Middle frontal gyrus (tissue), 1 donor: Measurements from ENCODE around the gene KIF5A.
"Not testable (repeated sequence)": the region's sequence is repeated elsewhere in the genome, so short reads cannot be mapped to it uniquely, and the experiment has no call there.

Experiments used
- DNase-seq: peaks from one replicate; pipeline ENCODE4 v3.0.0-alpha.2; 2015; ENCODE audit warnings: low spot score; ENCODE audit errors: extremely low spot score

Gene KIF5A

GRCh38 chr12:57549909-57550640 lies at the start of gene KIF5A:
TSS of gene KIF5A (plus strand) at chr12:57550044. CDS start at chr12:57550272, 228 bp downstream.
- peak; percentile 42 for DNase-seq

- DNase-seq = no peak
Observed at GRCh38 chr12:57500213-57500612, 49.6 kb upstream of the KIF5A start.

GRCh38 chr12:57502311-57502969 lies 47.4 kb upstream of the KIF5A start:
- not testable (repeated sequence) for DNase-seq

- DNase-seq = not testable (repeated sequence)
Observed at GRCh38 chr12:57506541-57506940, 43.3 kb upstream of the KIF5A start.

- DNase-seq = not testable (repeated sequence)
Observed at GRCh38 chr12:57507796-57508195, 42.0 kb upstream of the KIF5A start.

- no peak for DNase-seq
Observed at GRCh38 chr12:57511161-57511560, 38.7 kb upstream of the KIF5A start.

- DNase-seq = no peak
Observed at GRCh38 chr12:57511588-57512325, 38.1 kb upstream of the KIF5A start.

- DNase-seq = no peak
Observed at GRCh38 chr12:57512665-57513064, 37.2 kb upstream of the KIF5A start.

- no peak for DNase-seq
Observed at GRCh38 chr12:57513266-57513665, 36.6 kb upstream of the KIF5A start.

GRCh38 chr12:57513677-57514076 lies 36.2 kb upstream of the KIF5A start:
- not testable (repeated sequence) for DNase-seq

- not testable (repeated sequence) for DNase-seq
Observed at GRCh38 chr12:57514246-57514645, 35.6 kb upstream of the KIF5A start.

GRCh38 chr12:57514720-57515407 lies 35.0 kb upstream of the KIF5A start:
- DNase-seq = no peak

GRCh38 chr12:57515408-57515933 lies 34.4 kb upstream of the KIF5A start:
- no peak for DNase-seq

- DNase-seq = no peak
Observed at GRCh38 chr12:57515934-57516541, 33.8 kb upstream of the KIF5A start.

- DNase-seq = no peak
Observed at GRCh38 chr12:57516617-57517153, 33.2 kb upstream of the KIF5A start.

GRCh38 chr12:57517187-57517586 lies 32.7 kb upstream of the KIF5A start:
- DNase-seq = no peak

GRCh38 chr12:57517718-57518117 lies 32.1 kb upstream of the KIF5A start:
- DNase-seq = not testable (repeated sequence)

GRCh38 chr12:57518176-57518919 lies 31.5 kb upstream of the KIF5A start:
- no peak for DNase-seq

GRCh38 chr12:57518920-57519795 lies 30.7 kb upstream of the KIF5A start:
- DNase-seq = no peak
